Measurements from ENCODE around the gene COL4A1.
"Not testable (repeated sequence)": the region's sequence is repeated elsewhere in the genome, so short reads cannot be mapped to it uniquely, and the experiment has no call there.

Gene COL4A1

GRCh38 chr13:110114316-110114715 is 192.6 kb downstream of the COL4A1 start:
- no peak for DNase-seq (ENCODE audit: low read depth)

- DNase-seq (ENCODE audit: low read depth) = no peak
These were observed 193.6 kb downstream of the COL4A1 start for GRCh38 chr13:110113284-110113764.

GRCh38 chr13:110112379-110112778 is 194.6 kb downstream of the COL4A1 start:
- DNase-seq (ENCODE audit: low read depth) = not testable (repeated sequence)

DNA sequence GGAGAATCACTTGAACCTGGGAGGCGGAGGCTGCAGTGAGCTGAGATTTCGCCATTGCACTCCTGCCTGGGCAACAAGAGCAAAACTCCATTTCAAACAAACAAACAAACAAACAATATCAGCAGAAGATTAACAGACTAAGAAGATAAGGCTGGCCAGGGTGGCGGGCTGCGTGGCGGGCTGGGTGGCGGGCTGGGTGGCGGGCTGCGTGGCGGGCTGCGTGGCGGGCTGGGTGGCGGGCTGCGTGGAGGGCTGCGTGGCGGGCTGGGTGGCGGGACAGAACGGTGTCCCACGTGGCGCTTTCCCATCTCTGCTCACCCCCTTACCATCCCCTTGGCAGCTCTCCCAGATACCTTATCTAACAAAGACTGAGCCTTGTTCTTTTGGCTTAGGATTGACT is 196.2 kb downstream of the COL4A1 start:
- no peak for DNase-seq (ENCODE audit: low read depth)

- DNase-seq (ENCODE audit: low read depth) = no peak
These were observed 197.0 kb downstream of the COL4A1 start for GRCh38 chr13:110109910-110110309.

- no peak for DNase-seq (ENCODE audit: low read depth)
These were observed 197.7 kb downstream of the COL4A1 start for GRCh38 chr13:110109140-110109783.

DNA sequence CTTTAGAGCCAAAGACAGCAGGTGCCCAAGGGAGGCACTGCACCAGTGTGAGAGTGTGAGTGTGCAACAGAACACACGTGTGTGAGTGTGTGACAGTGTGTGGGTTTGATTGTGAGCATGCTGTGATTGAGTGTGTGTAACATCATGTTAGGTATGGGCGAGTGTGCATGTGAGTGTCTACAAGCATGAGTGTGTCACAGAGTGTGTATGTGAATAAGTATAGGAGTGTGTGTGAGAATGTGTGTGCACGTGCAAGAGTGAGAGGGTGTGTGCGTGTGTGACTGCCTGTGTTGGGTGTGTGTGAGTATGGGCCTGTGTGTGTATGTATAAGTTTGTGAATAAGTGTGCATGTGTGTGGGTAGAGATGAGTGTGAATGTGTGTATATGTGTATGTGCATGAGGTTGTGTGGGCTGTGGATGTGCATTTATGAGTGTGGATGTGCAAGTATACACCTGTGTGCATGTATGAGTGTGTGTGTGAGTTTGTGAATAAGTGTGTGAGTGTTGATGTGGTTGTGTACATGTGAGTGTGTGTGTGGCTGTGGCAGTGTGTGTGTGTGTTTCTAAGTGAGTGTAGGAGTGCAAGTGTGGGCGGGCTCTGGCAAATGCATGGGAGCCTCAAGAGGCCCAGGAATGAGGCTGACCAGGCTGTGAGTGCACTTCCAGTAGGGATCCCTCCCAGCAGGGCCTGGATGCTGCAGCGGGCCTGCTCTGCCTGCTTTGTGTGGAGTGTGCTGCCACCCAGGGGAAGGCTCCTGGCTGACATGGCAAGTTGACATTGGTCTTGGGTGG is 198.4 kb downstream of the COL4A1 start:
- no peak for DNase-seq (ENCODE audit: low read depth)

DNA sequence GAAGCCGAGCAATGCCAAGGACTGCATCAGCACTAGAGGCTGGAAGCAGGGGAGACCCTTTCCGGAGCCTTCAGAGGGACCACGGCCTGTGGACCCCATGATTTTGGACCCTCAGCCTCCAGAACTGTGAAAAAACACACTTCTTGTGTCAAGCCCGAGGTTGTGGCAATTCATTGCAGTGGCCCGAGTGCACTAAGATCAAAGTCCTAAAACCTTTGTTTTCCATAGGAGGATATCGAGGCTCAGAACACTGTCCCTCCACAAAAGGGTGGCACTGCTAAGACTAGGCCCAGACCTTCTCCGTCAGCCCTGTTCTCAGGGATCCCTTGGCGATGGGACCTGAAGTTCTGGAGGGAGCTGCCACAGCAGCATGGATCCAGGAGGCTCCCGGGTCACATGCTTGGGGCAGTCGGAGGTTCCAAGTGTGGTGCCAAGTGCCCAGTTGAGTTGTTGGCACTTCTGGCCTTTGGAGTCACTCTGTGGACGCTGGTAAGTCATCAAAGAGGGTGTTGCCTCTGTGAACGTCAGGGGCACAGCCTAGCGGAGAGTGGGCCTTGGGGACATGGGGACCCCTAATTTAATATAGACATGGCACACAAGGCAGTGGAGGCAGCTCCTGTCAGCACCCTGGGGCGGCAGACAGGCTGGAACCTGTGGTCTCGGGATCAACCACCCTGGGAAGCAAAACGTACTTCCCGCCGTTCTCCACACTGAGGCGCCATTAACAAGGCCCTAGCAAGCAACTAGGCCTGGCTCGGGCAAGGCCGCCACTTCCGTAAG is 199.2 kb downstream of the COL4A1 start:
- DNase-seq (ENCODE audit: low read depth) = no peak

- no peak for DNase-seq (ENCODE audit: low read depth)
These were observed 200.2 kb downstream of the COL4A1 start for GRCh38 chr13:110106726-110107125.

DNA sequence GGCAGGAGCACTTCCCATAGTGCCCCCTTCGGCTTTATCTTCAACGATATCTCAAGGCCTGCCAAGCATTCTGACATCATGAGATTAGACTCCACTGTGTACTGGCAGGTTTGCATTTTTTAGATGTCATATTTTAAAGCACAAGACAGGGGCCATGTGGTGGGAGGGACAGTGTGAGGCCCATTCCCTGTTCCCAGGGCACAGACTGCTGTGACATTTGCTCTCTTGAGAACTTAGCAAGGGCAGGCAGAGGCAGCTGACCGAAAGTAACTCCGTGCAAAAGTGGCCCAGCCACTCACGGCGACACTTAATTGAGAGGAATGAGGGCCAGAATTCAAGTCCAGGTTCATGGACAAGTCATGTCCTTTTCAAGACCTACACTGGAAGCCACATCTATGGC is 201.8 kb downstream of the COL4A1 start:
- no peak for DNase-seq (ENCODE audit: low read depth)

GRCh38 chr13:110103534-110103933 is 203.4 kb downstream of the COL4A1 start:
- no peak for DNase-seq (ENCODE audit: low read depth)

GRCh38 chr13:110103026-110103425 is 203.9 kb downstream of the COL4A1 start:
- no peak for DNase-seq (ENCODE audit: low read depth)

- no peak for DNase-seq (ENCODE audit: low read depth)
These were observed 204.9 kb downstream of the COL4A1 start for GRCh38 chr13:110102053-110102452.

DNA sequence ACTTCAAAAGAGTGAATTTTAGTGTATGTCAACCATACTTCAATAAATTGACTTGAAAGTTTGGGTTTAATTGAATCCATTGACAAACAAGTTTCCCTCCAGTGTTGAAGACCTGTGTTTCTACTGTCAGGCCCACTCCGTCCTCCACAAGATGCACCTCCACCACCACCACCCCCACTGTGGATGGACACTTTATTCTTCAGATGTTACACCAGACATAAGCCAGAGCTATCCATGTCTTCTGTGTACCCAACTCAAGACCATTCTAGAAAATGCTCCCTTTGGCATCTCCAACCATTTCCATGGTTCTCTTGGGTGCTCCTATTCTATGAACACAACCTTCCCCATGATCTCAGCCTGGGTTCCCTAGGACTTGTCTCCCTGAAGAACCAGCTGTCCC is 207.0 kb downstream of the COL4A1 start:
- DNase-seq (ENCODE audit: low read depth) = no peak

Data from stimulated activated CD8-positive, alpha-beta memory T cell treated with anti-CD3 and anti-CD28 coated beads, Interleukin-4, amount 100 ng/mL, for 24 hours (primary cell).